ENCODE data around the gene MYO15A. TPM values are rescaled to one million over a fixed set of nuclear protein-coding genes. Genes with fewer than 3 reads are reported as not detected.

MYO15A gene
- total RNA-seq, 1 experiment from 2014 or later = 2.8 TPM

- no peak overlapping the region for H3K4me3 ChIP-seq (replicated peaks in 1 of 2; ENCODE audit: low read depth in 1 of 2, low read length in 2 of 2)
- no peak overlapping the region for H3K9ac ChIP-seq (ENCODE audit: low read length)
- no peak overlapping the region for H3K4me2 ChIP-seq (ENCODE audit: low read length)
- TF ChIP-seq ZNF274 (IDR thresholded peaks at IDR 0.05; ENCODE audit: low read depth, low read length) (no peak), YY1 (IDR thresholded peaks at IDR 0.05; ENCODE audit: extremely low read depth, insufficient replicate concordance, low read depth, low read length) (no peak), ZFX (IDR thresholded peaks at IDR 0.05) (no peak), EZH2phosphoT487 (IDR thresholded peaks at IDR 0.05; ENCODE audit: borderline replicate concordance) (no peak), POLR2AphosphoS5 (IDR thresholded peaks at IDR 0.05; ENCODE audit: low read depth, low read length) (no peak), CEBPB (IDR thresholded peaks at IDR 0.05; ENCODE audit: low read depth) (no peak), CTCF (IDR thresholded peaks at IDR 0.05 in 2 of 3, conservative IDR thresholded peaks at IDR 0.05 in 1 of 3; ENCODE audit: borderline replicate concordance in 1 of 3, insufficient read depth in 1 of 3, low read depth in 2 of 3, low read length in 2 of 3) (no peak), EZH2 (IDR thresholded peaks at IDR 0.05) (no peak), RAD21 (IDR thresholded peaks at IDR 0.05; ENCODE audit: low read depth) (no peak), SP1 (IDR thresholded peaks at IDR 0.05; ENCODE audit: low read depth) (no peak)
- H4K20me1 ChIP-seq (ENCODE audit: insufficient read depth) = no peaks in the 10 kb centered on the region
- ChIA-PET CTCF (no interaction called here), RAD21 (ENCODE audit: low non-redundant PET in 1 of 2, low total read pairs in 2 of 2, uncharacterized antibody in 2 of 2, unreplicated experiment in 2 of 2) (no interaction called here), POLR2A (no interaction called here)
- DNase-seq (ENCODE audit: low read depth, low spot score) (no peak), ATAC-seq (no peak)
- H3K79me2 ChIP-seq (ENCODE audit: insufficient read depth, low read length) = peaks cover 17% of the 10 kb centered on the region
- BruUV-seq (replicated peaks) = no TSS peak
- no peak overlapping the region for H2AFZ ChIP-seq (ENCODE audit: low read depth, low read length, poor library complexity, severe bottlenecking)
- H3K36me3 ChIP-seq (ENCODE audit: control insufficient read depth in 1 of 2, insufficient read depth in 2 of 2, low read length in 2 of 2) = no peaks in the 10 kb centered on the region
- intact Hi-C loops (cut with micrococcal nuclease) = no loop called here
- no peaks in the 10 kb centered on the region for H3K27me3 ChIP-seq (ENCODE audit: insufficient read depth, low read length)
- H3K9me3 ChIP-seq (ENCODE audit: control insufficient read depth in 1 of 2, insufficient read depth in 1 of 2, low read depth in 1 of 2, low read length in 2 of 2) = no peaks in the 10 kb centered on the region
- peaks cover 12 to 21% of the 10 kb centered on the region in 2 experiments; a peak in 3 of 4 replicates for H3K4me1 ChIP-seq (ENCODE audit: control insufficient read depth in 1 of 2, insufficient read depth in 2 of 2, low read length in 2 of 2)
- no peak overlapping the region for H3K27ac ChIP-seq (ENCODE audit: low read depth, low read length)
- H3K9me2 ChIP-seq (ENCODE audit: insufficient read depth) = no peaks in the 10 kb centered on the region
Measured at GRCh38 chr17:18227635-18228034, 119.1 kb downstream of the MYO15A start.

Measured in HCT116 (cell line).